Peyer's patch (tissue), 4 donors: ENCODE results near the gene NARF. TPM values are rescaled to one million over a fixed set of nuclear protein-coding genes. Genes with fewer than 3 reads are reported as not detected.
"Not testable (repeated sequence)": the region's sequence is repeated elsewhere in the genome, so short reads cannot be mapped to it uniquely, and the experiment has no call there.

ENCODE experiments used
- DNase-seq, 3 donors: peaks; one replicate each; pipeline ENCODE4 v3.0.0-alpha.2; 2017 to 2019
- H3K27ac ChIP-seq, 4 donors: fragments of 200-600 bp; sonication (generic); one replicate each; pipeline ENCODE4 v1.5.1; 2016 to 2019
- H3K27me3 ChIP-seq, 2 donors: fragments of 200-600 bp; sonication (generic); one replicate each; pipeline ENCODE4 v1.5.1; 2019
- H3K36me3 ChIP-seq, 3 donors: fragments of 200-600 bp; sonication (generic); one replicate each; pipeline ENCODE4 v1.5.1; 2016 to 2019
- H3K4me1 ChIP-seq, 4 donors: fragments of 200-600 bp; sonication (generic); one replicate each; pipeline ENCODE4 v1.5.1; 2016 to 2019
- H3K4me3 ChIP-seq, 4 donors: fragments of 200-600 bp; sonication (generic); 1 replicate in 3 of 4; 2 replicates in 1 of 4; pipeline ENCODE4 v1.5.1; 2016 to 2019; ENCODE audit warnings: mild to moderate bottlenecking in 1 of 4
- H3K9me3 ChIP-seq, 4 donors: fragments of 200-600 bp; sonication (generic); one replicate each; pipeline ENCODE4 v1.5.1; 2016 to 2019; ENCODE audit warnings: mild to moderate bottlenecking in 1 of 4
- CTCF ChIP-seq, 6 experiments: fragments of 450-650 bp in 4 of 6; fragments of 200-600 bp in 2 of 6; sonication (generic) in 1 of 6; IDR thresholded peaks; one replicate each; pipeline ENCODE4 v1.5.1; 2017 to 2019; ENCODE audit warnings: antibody characterized with exemption in 6 of 6, mild to moderate bottlenecking in 3 of 6, moderate library complexity in 1 of 6
- POLR2A ChIP-seq, 2 donors: fragments of 450-650 bp; IDR thresholded peaks; one replicate each; pipeline ENCODE4 v1.5.1; 2017; ENCODE audit warnings: antibody characterized with exemption in 2 of 2, mild to moderate bottlenecking in 2 of 2, moderate library complexity in 2 of 2
- total RNA-seq, 4 donors: library from RNA; depleted of rRNA; stranded (reverse); fragments of >200 nt; gene quantifications; one replicate each; pipeline ENCODE4 v1.1.0, GENCODE V29; 2016

Gene NARF
- total RNA-seq, 4 donors from 2014 or later, result 31.9 to 81.7 (median 52.0) TPM

GRCh38 chr17:82450357-82451106 lies 8.0 kb upstream of the NARF start, which contains the start of gene CYBC1:
CYBC1 (minus strand) TSS chr17:82450752; CDS start chr17:82449254, 1,498 bp downstream.
- TF ChIP-seq CTCF (IDR thresholded peaks at IDR 0.05) (no peak), POLR2A (IDR thresholded peaks at IDR 0.05) (peak; percentile 84 to 92)
- Histone ChIP-seq H3K4me1 (peaks cover 0 to 20% (median 13%) of the 10 kb centered on the region in 4 donors), H3K36me3 (peaks cover 0 to 12% (median 0%) of the 10 kb centered on the region in 3 donors), H3K27me3 (no peaks in the 10 kb centered on the region), H3K27ac (peak within 1 kb of the TSS; percentile 87 to 100 (median 92)), H3K9me3 (no peaks in the 10 kb centered on the region), H3K4me3 (peak within 1 kb of the TSS; percentile 72 to 98 (median 86))
- peak; percentile 93 to 97 (median 97) for DNase-seq

- H3K9me3 ChIP-seq, result no peaks in the 10 kb centered on the region
- no peak for TF ChIP-seq POLR2A (IDR thresholded peaks at IDR 0.05)
- TF ChIP-seq CTCF (IDR thresholded peaks at IDR 0.05), result no peak
- H3K4me3 ChIP-seq, result no peak overlapping the region
- no peak overlapping the region for H3K27ac ChIP-seq
- no peak for DNase-seq
- peaks cover 0 to 25% (median 11%) of the 10 kb centered on the region in 4 donors for H3K4me1 ChIP-seq
- H3K27me3 ChIP-seq, result no peaks in the 10 kb centered on the region
- no peaks in the 10 kb centered on the region for H3K36me3 ChIP-seq
Measured at GRCh38 chr17:82452162-82452561, 6.4 kb upstream of the NARF start.

GRCh38 chr17:82453151-82453550 lies 5.4 kb upstream of the NARF start:
- not testable (repeated sequence) for DNase-seq, H3K9me3 ChIP-seq, H3K4me3 ChIP-seq, H3K27ac ChIP-seq, H3K27me3 ChIP-seq, H3K36me3 ChIP-seq
- peaks cover 3 to 27% (median 9%) of the 10 kb centered on the region in 4 donors for H3K4me1 ChIP-seq

GRCh38 chr17:82453706-82454105 lies 4.8 kb upstream of the NARF start:
- H3K27ac ChIP-seq, DNase-seq, H3K9me3 ChIP-seq, H3K4me3 ChIP-seq, H3K36me3 ChIP-seq, H3K27me3 ChIP-seq: not testable (repeated sequence)
- H3K4me1 ChIP-seq, result peaks cover 3 to 27% (median 9%) of the 10 kb centered on the region in 4 donors

GRCh38 chr17:82457073-82457928 lies 1.2 kb upstream of the NARF start:
- DNase-seq, result no peak
- H3K4me1 ChIP-seq, result peaks cover 0 to 19% (median 5%) of the 10 kb centered on the region in 4 donors
- H3K27me3 ChIP-seq, result no peaks in the 10 kb centered on the region
- no peaks in the 10 kb centered on the region for H3K9me3 ChIP-seq
- H3K36me3 ChIP-seq, result peaks cover 0 to 23% (median 0%) of the 10 kb centered on the region in 3 donors
- no peak for TF ChIP-seq POLR2A (IDR thresholded peaks at IDR 0.05)
- TF ChIP-seq CTCF (IDR thresholded peaks at IDR 0.05), result no peak
- H3K4me3 ChIP-seq, result peak overlapping the region; percentile 75 to 98 (median 94)
- peak overlapping the region; percentile 99 to 100 (median 100) for H3K27ac ChIP-seq

- Histone ChIP-seq H3K27ac (peak overlapping the region; percentile 99 to 100 (median 100)), H3K4me3 (peak overlapping the region; percentile 75 to 98 (median 94)), H3K9me3 (no peaks in the 10 kb centered on the region), H3K36me3 (peaks cover 0 to 29% (median 0%) of the 10 kb centered on the region in 3 donors), H3K27me3 (no peaks in the 10 kb centered on the region), H3K4me1 (peaks cover 0 to 19% (median 5%) of the 10 kb centered on the region in 4 donors)
- peak in 1 of 3 donors; percentile 94 for DNase-seq
- TF ChIP-seq POLR2A (IDR thresholded peaks at IDR 0.05) (no peak), CTCF (IDR thresholded peaks at IDR 0.05) (no peak)
Measured at GRCh38 chr17:82457929-82458178, 687 bp upstream of the NARF start.
